ENCODE data around the gene SUFU.

DNA sequence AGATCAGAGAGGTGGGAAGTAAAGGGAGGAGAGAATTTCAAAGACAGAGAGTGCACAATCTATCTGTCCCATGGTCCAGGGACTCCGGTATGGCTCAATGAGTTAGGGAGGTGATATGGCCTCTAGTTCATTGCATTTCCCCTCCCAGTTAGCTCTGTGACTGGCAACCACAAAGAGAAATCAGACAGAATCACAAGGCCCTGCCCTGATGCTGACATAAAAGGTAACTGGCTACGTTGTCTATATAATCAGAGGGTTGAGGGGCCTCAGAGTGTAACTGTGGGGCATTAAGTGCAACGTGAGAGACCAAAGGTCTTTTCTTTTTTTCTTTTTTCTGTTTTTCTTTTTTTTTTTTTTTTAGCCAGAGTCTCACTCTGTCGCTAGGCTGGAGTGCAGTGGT is 45.1 kb upstream of the SUFU start:
- TF ChIP-seq, protein P1, sequence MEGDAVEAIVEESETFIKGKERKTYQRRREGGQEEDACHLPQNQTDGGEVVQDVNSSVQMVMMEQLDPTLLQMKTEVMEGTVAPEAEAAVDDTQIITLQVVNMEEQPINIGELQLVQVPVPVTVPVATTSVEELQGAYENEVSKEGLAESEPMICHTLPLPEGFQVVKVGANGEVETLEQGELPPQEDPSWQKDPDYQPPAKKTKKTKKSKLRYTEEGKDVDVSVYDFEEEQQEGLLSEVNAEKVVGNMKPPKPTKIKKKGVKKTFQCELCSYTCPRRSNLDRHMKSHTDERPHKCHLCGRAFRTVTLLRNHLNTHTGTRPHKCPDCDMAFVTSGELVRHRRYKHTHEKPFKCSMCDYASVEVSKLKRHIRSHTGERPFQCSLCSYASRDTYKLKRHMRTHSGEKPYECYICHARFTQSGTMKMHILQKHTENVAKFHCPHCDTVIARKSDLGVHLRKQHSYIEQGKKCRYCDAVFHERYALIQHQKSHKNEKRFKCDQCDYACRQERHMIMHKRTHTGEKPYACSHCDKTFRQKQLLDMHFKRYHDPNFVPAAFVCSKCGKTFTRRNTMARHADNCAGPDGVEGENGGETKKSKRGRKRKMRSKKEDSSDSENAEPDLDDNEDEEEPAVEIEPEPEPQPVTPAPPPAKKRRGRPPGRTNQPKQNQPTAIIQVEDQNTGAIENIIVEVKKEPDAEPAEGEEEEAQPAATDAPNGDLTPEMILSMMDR (IDR thresholded peaks at IDR 0.05; ENCODE audit: low read depth, low read length, missing input control), result no peak
- no peak for TF ChIP-seq SP1 (IDR thresholded peaks at IDR 0.05)
- TF ChIP-seq RAD21 (IDR thresholded peaks at IDR 0.05), result no peak
- no peak for TF ChIP-seq YY1 (IDR thresholded peaks at IDR 0.05)
- no peak for TF ChIP-seq MAX (IDR thresholded peaks at IDR 0.05)
- TF ChIP-seq FOXA2 (IDR thresholded peaks at IDR 0.05), result no peak
- no peak for TF ChIP-seq EGR1 (IDR thresholded peaks at IDR 0.05; ENCODE audit: low read depth in 2 of 2)
- no peak for TF ChIP-seq TAF1 (conservative IDR thresholded peaks at IDR 0.05)
